BLaER1 treated with 17β-estradiol and CSF1 and Interleukin-3, amounts not matched to agents 10 nM and 100 nM (cell line): Measurements from ENCODE around the gene CHMP6.

Experiments
- H3K27ac ChIP-seq, 11 experiments: shearing (Covaris generic); formaldehyde crosslinking; 2 replicates each; pipeline ENCODE4 v1.8.1; 2022
- H3K27me3 ChIP-seq, 11 experiments: shearing (Covaris generic); formaldehyde crosslinking; 2 replicates each; pipeline ENCODE4 v1.8.1; 2022
- H3K36me3 ChIP-seq, 11 experiments: shearing (Covaris generic); formaldehyde crosslinking; 2 replicates each; pipeline ENCODE4 v1.8.1; 2022
- H3K4me1 ChIP-seq, 10 experiments: shearing (Covaris generic); formaldehyde crosslinking; 2 replicates each; pipeline ENCODE4 v1.8.1; 2022
- H3K4me2 ChIP-seq, 11 experiments: shearing (Covaris generic); formaldehyde crosslinking; 2 replicates each; pipeline ENCODE4 v1.8.1; 2022
- H3K4me3 ChIP-seq, 10 experiments: shearing (Covaris generic); formaldehyde crosslinking; 2 replicates each; pipeline ENCODE4 v1.8.1; 2022
- H3K9ac ChIP-seq, 11 experiments: shearing (Covaris generic); formaldehyde crosslinking; 2 replicates each; pipeline ENCODE4 v1.8.1; 2022
- H3K9me3 ChIP-seq, 11 experiments: shearing (Covaris generic); formaldehyde crosslinking; replicated peaks in 1 of 11; 2 replicates each; pipeline ENCODE4 v1.8.1; 2022
- H4K20me1 ChIP-seq, 11 experiments: shearing (Covaris generic); formaldehyde crosslinking; 2 replicates each; pipeline ENCODE4 v1.8.1; 2022
- Cebpa-rat ChIP-seq, 11 experiments: shearing (Covaris generic); IDR thresholded peaks; 2 replicates each; pipeline ENCODE4 v1.8.1; 2022

CHMP6 gene

DNA sequence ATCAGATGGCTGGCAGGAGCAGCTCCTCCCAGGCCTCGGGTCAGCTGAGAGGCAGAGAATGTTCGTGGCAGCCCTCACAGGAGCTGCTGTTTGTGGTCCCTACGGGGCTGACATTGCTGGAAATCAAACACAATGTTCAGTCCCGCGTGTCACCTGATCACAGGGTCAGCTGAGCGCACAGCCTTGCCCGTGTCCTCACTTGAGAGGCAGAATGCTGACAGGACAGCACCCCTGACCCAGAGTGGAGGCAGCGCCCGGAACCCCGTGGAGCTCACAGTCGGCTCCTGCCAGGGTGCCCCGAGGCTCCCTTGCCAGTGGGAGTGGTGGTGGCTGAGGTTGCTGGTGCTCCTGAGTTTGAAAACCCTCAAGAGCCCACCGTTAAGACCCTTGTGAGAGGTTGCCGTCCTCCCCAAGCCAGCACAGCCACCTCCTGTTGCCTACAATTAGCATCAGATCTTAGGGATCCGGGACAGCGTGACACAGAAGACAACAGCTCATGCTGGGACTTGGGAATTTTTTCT is 3.6 kb upstream of the CHMP6 start:
- Histone ChIP-seq H3K27ac (no peak overlapping the region; a peak in 1 of 22 replicates), H3K36me3 (no peaks in the 10 kb centered on the region), H4K20me1 (peaks cover 0 to 30% (median 21%) of the 10 kb centered on the region in 11 experiments; a peak in 17 of 22 replicates), H3K27me3 (peaks cover 52 to 92% (median 87%) of the 10 kb centered on the region in 11 experiments), H3K4me1 (peaks cover 37 to 57% (median 41%) of the 10 kb centered on the region in 10 experiments), H3K4me2 (peak overlapping the region; percentile 73 to 90 (median 85); a peak in 21 of 22 replicates), H3K9ac (peak overlapping the region in 6 of 11 experiments; percentile 8 to 32 (median 23); a peak in 4 of 22 replicates), H3K9me3 (no peaks in the 10 kb centered on the region), H3K4me3 (peak overlapping the region in 3 of 10 experiments; percentile 17; a peak in 2 of 20 replicates)
- TF ChIP-seq Cebpa-rat (IDR thresholded peaks at IDR 0.05), result no peak

DNA sequence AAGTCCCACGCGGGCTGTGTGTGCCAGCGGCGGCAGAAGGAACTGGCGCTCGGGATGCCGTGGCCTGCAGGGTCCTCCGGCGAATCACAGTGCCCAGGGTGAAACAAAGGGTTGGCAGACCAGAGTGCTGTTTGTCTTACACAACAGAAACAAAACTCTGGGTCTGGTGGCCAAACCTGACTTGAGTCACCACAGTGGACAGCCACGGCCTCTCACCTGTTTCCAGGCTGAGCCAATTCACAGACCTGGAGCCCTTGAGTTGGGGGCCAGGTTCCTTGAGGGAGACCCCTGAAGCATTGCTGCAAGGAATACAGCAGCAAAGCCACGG is 2.1 kb upstream of the CHMP6 start:
- Histone ChIP-seq H3K36me3 (peaks cover 0 to 9% (median 0%) of the 10 kb centered on the region in 11 experiments; a peak in 2 of 22 replicates), H3K4me3 (no peak overlapping the region), H3K4me1 (peaks cover 44 to 57% (median 49%) of the 10 kb centered on the region in 10 experiments), H3K4me2 (peak overlapping the region; percentile 31 to 90 (median 62); a peak in 19 of 22 replicates), H3K27me3 (peaks cover 46 to 77% (median 73%) of the 10 kb centered on the region in 11 experiments), H4K20me1 (peaks cover 0 to 44% (median 35%) of the 10 kb centered on the region in 11 experiments; a peak in 19 of 22 replicates), H3K9ac (no peak overlapping the region), H3K9me3 (no peaks in the 10 kb centered on the region), H3K27ac (no peak overlapping the region)
- TF ChIP-seq Cebpa-rat (IDR thresholded peaks at IDR 0.05), result no peak

GRCh38 chr17:80990921-80991644 is 558 bp upstream of the CHMP6 start:
- Histone ChIP-seq H4K20me1 (peaks cover 0 to 54% (median 36%) of the 10 kb centered on the region in 11 experiments; a peak in 19 of 22 replicates), H3K27ac (peak overlapping the region; percentile 75 to 87 (median 83); a peak in 19 of 22 replicates), H3K27me3 (peaks cover 38 to 62% (median 58%) of the 10 kb centered on the region in 11 experiments), H3K36me3 (peaks cover 12 to 22% (median 12%) of the 10 kb centered on the region in 11 experiments), H3K4me2 (peak overlapping the region; percentile 80 to 100 (median 96)), H3K9ac (peak overlapping the region; percentile 89 to 98 (median 93)), H3K9me3 (no peaks in the 10 kb centered on the region), H3K4me1 (peaks cover 40 to 54% (median 47%) of the 10 kb centered on the region in 10 experiments), H3K4me3 (peak overlapping the region; percentile 84 to 100 (median 99))
- no peak for TF ChIP-seq Cebpa-rat (IDR thresholded peaks at IDR 0.05)

- TF ChIP-seq Cebpa-rat (IDR thresholded peaks at IDR 0.05), result no peak
- Histone ChIP-seq H3K9me3 (no peaks in the 10 kb centered on the region), H3K27ac (peak overlapping the region; percentile 75 to 87 (median 83)), H4K20me1 (peaks cover 0 to 58% (median 30%) of the 10 kb centered on the region in 11 experiments; a peak in 19 of 22 replicates), H3K4me3 (peak overlapping the region; percentile 84 to 100 (median 99)), H3K4me1 (peaks cover 28 to 41% (median 35%) of the 10 kb centered on the region in 10 experiments), H3K36me3 (peaks cover 24 to 34% (median 25%) of the 10 kb centered on the region in 11 experiments), H3K27me3 (peaks cover 30 to 49% (median 46%) of the 10 kb centered on the region in 11 experiments), H3K4me2 (peak overlapping the region; percentile 83 to 100 (median 97)), H3K9ac (peak overlapping the region; percentile 89 to 98 (median 93))
Observed at GRCh38 chr17:80992077-80992947, 671 bp downstream of the CHMP6 start.

DNA sequence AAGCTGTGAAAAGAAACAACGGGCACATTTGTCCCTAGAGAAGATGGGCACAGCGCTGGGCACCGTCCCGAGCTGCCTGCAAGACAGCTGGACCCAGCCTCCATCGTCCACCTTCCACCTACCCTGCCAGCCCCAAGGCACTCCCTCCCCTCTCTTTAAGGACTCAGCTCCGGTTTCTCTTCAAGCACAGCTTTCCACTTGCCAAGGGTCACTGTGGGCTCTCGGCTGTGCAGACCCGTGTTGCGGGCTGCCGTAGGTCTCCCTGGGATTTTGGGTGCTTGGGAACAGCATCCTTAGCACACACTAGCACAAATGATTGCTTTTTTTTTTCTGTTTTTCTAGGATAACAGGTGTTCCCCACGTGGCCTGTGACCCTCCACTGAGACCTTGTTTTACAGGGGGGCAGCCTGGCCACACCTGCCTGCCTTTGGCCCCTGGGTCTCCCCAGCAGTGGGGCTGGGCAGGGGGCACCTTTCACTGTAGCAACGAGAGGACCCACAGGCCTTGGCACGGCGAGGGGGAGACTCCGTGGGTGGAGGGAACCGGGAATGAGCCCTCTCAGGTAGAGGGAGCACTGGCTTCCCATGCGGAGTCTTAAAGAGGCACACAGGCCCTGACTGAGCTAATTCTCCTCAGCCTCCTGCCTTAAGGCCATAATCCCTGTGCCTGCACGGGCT is 1.4 kb downstream of the CHMP6 start:
- H3K27me3 ChIP-seq, result peaks cover 22 to 42% (median 38%) of the 10 kb centered on the region in 11 experiments
- no peak overlapping the region for H3K27ac ChIP-seq
- H3K9ac ChIP-seq, result peak overlapping the region; percentile 89 to 98 (median 93); a peak in 21 of 22 replicates
- no peak for TF ChIP-seq Cebpa-rat (IDR thresholded peaks at IDR 0.05)
- H3K9me3 ChIP-seq, result no peaks in the 10 kb centered on the region
- H3K36me3 ChIP-seq, result peaks cover 32 to 42% (median 32%) of the 10 kb centered on the region in 11 experiments
- H3K4me2 ChIP-seq, result peak overlapping the region; percentile 83 to 100 (median 97)
- peaks cover 0 to 58% (median 32%) of the 10 kb centered on the region in 11 experiments; a peak in 19 of 22 replicates for H4K20me1 ChIP-seq
- H3K4me1 ChIP-seq, result peaks cover 20 to 34% (median 27%) of the 10 kb centered on the region in 10 experiments
- H3K4me3 ChIP-seq, result peak overlapping the region; percentile 84 to 100 (median 99)

DNA sequence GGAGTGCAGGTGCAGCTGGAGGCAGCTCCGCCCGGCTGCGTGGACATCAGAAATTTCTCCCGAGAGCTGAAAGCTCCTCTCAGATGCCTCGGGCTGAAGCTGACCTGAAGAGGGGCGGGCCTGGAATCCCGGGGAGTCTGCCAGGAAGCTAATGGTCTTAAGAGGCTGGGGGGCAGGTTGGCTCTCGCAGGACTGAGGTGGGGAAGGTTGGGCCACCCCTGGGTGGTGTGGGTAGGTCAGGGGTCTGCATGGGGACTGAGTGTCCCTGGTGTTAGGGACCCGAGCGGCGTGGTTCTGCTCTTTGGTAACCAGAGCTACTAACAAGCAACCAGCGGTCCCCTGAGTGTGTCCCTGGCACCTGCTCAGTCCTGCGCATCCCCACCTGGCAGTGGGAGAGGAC is 3.5 kb downstream of the CHMP6 start:
- Histone ChIP-seq H3K4me3 (no peak overlapping the region), H3K27ac (no peak overlapping the region), H3K9ac (no peak overlapping the region), H3K36me3 (peaks cover 51 to 62% (median 53%) of the 10 kb centered on the region in 11 experiments), H4K20me1 (peaks cover 0 to 75% (median 46%) of the 10 kb centered on the region in 11 experiments; a peak in 20 of 22 replicates), H3K4me2 (no peak overlapping the region), H3K4me1 (peaks cover 11 to 22% (median 19%) of the 10 kb centered on the region in 10 experiments), H3K27me3 (peaks cover 6 to 23% (median 19%) of the 10 kb centered on the region in 11 experiments; a peak in 17 of 22 replicates), H3K9me3 (no peaks in the 10 kb centered on the region)
- TF ChIP-seq Cebpa-rat (IDR thresholded peaks at IDR 0.05), result no peak

- TF ChIP-seq Cebpa-rat (IDR thresholded peaks at IDR 0.05), result no peak
- H4K20me1 ChIP-seq, result peaks cover 3 to 90% (median 61%) of the 10 kb centered on the region in 11 experiments; a peak in 20 of 22 replicates
- no peaks in the 10 kb centered on the region for H3K9me3 ChIP-seq
- H3K27me3 ChIP-seq, result peaks cover 17 to 31% (median 27%) of the 10 kb centered on the region in 11 experiments
- no peak overlapping the region for H3K4me2 ChIP-seq
- no peak overlapping the region for H3K9ac ChIP-seq
- no peak overlapping the region for H3K27ac ChIP-seq
- peaks cover 11 to 15% (median 14%) of the 10 kb centered on the region in 10 experiments for H3K4me1 ChIP-seq
- peaks cover 53 to 70% (median 57%) of the 10 kb centered on the region in 11 experiments for H3K36me3 ChIP-seq
- no peak overlapping the region for H3K4me3 ChIP-seq
Observed at GRCh38 chr17:80996422-80997305, 5.0 kb downstream of the CHMP6 start.
